ENCODE data around the gene ATP5ME. TPM values are rescaled to one million over a fixed set of nuclear protein-coding genes. Genes with fewer than 3 reads are reported as not detected.

ATP5ME gene
- total RNA-seq, 4 donors from 2014 or later: 24.7 to 172 (median 91.5) TPM

DNA sequence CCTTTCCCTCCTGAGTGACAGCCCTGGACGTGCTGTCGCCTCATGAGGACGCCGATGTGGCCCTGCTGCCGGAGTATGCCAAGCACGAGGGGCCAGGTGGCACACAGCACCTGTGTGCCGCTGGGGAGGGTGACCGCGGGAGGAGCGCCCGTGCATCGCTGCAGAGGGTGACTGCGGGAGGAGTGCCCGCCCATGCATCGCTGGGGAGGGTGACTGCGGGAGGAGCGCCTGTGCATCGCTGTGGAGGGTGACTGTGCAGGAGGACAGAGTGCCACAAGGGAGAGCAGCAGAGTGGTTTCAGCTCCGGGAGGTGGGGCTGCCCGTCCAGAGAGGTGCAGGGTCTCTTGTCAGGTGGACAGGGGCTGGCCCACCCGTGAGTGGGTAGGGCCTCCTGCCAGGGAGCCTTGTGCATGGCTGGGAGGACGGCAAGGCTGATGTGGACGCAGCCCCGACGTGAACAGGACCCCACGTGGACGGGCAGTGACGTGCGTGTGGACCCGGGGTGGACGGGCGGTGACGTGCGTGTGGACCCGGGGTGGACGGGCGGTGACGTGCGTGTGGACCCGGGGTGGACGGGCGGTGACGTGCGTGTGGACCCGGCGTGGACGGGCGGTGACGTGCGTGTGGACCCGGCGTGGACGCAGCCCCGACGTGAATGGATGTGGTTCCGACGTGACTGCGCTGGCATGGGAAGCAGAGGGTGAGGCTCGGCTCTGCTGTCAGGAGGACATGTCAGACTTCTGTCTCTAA is 46.2 kb upstream of the ATP5ME start:
- TF ChIP-seq, protein P1, sequence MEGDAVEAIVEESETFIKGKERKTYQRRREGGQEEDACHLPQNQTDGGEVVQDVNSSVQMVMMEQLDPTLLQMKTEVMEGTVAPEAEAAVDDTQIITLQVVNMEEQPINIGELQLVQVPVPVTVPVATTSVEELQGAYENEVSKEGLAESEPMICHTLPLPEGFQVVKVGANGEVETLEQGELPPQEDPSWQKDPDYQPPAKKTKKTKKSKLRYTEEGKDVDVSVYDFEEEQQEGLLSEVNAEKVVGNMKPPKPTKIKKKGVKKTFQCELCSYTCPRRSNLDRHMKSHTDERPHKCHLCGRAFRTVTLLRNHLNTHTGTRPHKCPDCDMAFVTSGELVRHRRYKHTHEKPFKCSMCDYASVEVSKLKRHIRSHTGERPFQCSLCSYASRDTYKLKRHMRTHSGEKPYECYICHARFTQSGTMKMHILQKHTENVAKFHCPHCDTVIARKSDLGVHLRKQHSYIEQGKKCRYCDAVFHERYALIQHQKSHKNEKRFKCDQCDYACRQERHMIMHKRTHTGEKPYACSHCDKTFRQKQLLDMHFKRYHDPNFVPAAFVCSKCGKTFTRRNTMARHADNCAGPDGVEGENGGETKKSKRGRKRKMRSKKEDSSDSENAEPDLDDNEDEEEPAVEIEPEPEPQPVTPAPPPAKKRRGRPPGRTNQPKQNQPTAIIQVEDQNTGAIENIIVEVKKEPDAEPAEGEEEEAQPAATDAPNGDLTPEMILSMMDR (IDR thresholded peaks at IDR 0.05 in 4 of 5, conservative IDR thresholded peaks at IDR 0.05 in 1 of 5): no peak
- TF ChIP-seq POLR2A (IDR thresholded peaks at IDR 0.05): no peak
- Histone ChIP-seq H3K27ac (no peak overlapping the region), H3K9me3 (no peaks in the 10 kb centered on the region), H3K36me3 (no peaks in the 10 kb centered on the region), H3K4me3 (no peak overlapping the region), H3K4me1 (no peaks in the 10 kb centered on the region), H3K27me3 (no peaks in the 10 kb centered on the region)
- no peak for DNase-seq
- intact Hi-C loops (cut with DNase I; ENCODE audit: low total_unique reads) (no loop called here), in situ Hi-C loops (cut with MboI; ENCODE audit: low sequenced_read_pairs in 4 of 4) (no loop called here)
- ATAC-seq: no peak

DNA sequence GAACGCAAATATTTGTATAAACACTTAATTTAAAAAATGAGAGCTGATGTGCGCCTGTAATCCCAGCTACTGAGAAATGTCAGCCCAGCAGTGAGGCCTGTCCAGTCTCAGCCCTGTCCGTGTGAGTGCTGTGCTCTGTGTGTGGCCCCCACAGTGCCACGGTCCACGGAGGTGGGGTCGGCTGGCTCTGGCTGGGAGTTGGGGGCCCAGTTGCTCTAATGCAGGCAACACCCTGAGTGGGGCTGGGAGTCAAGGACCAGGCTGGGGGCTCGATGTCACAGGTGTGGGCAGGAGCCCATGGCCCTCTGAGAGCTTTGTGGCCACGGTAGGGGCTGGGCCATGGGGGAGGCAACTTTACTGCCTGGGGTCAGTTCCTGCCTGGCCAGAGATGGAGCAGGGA is 44.4 kb upstream of the ATP5ME start:
- DNase-seq (no peak), ATAC-seq (no peak)
- intact Hi-C loops (cut with DNase I; ENCODE audit: low total_unique reads) (no loop called here), in situ Hi-C loops (cut with MboI; ENCODE audit: low sequenced_read_pairs in 4 of 4) (no loop called here)
- H3K27me3 ChIP-seq: no peaks in the 10 kb centered on the region
- H3K9me3 ChIP-seq: no peaks in the 10 kb centered on the region
- no peaks in the 10 kb centered on the region for H3K36me3 ChIP-seq
- TF ChIP-seq, protein P1 (IDR thresholded peaks at IDR 0.05 in 4 of 5, conservative IDR thresholded peaks at IDR 0.05 in 1 of 5): no peak
- no peak for TF ChIP-seq POLR2A (IDR thresholded peaks at IDR 0.05)
- H3K4me3 ChIP-seq: no peak overlapping the region
- no peak overlapping the region for H3K27ac ChIP-seq
- H3K4me1 ChIP-seq: no peaks in the 10 kb centered on the region

DNA sequence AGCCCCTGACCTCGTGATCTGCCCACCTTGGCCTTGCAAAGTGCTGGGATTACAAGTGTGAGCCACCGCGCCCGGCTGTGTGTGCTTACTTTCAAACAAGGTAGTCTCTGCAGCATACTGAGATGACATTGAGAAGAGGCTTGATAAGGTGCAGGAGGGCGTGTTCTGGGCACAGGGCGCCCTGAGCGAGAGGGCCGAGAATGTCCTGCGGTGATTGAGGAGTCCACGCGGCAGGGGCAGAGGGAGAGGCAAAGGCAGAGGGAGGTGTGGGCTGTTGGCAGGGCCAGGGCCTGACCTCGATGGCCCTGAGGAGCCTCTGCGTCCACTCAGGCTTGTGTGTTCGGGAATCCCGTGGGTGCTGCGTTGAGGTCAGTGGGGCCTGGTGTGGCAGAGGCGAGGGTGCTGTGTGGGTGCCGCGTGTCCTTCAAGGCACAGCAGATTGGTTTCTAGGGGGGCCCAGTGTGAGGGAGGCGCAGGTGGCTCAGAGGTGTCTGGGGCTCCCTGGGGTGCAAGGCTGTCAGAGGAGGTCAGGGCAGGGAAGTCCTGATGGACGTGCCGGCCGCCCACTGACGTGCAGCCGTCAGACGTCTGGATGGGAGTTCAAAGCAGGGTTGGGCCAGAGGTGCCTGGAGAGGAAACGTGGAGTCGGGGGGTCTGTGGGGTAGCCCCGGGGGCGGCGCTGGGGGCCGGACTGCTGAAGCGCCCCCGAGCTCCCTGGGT is 43.7 kb upstream of the ATP5ME start:
- Histone ChIP-seq H3K27me3 (no peaks in the 10 kb centered on the region), H3K36me3 (no peaks in the 10 kb centered on the region), H3K4me1 (no peaks in the 10 kb centered on the region), H3K9me3 (no peaks in the 10 kb centered on the region), H3K4me3 (no peak overlapping the region), H3K27ac (no peak overlapping the region)
- intact Hi-C loops (cut with DNase I; ENCODE audit: low total_unique reads): no loop called here
- ATAC-seq: no peak
- in situ Hi-C loops (cut with MboI; ENCODE audit: low sequenced_read_pairs in 4 of 4): no loop called here
- no peak for DNase-seq
- TF ChIP-seq, protein P1 (IDR thresholded peaks at IDR 0.05 in 4 of 5, conservative IDR thresholded peaks at IDR 0.05 in 1 of 5): no peak
- TF ChIP-seq POLR2A (IDR thresholded peaks at IDR 0.05): no peak

- H3K27me3 ChIP-seq: no peaks in the 10 kb centered on the region
- H3K4me1 ChIP-seq: peaks cover 3 to 6% of the 10 kb centered on the region in 2 donors
- no peak overlapping the region for H3K27ac ChIP-seq
- H3K9me3 ChIP-seq: no peaks in the 10 kb centered on the region
- H3K36me3 ChIP-seq: no peaks in the 10 kb centered on the region
- ATAC-seq (no peak), DNase-seq (no peak)
- in situ Hi-C loops (cut with MboI; ENCODE audit: low sequenced_read_pairs in 4 of 4) (no loop called here), intact Hi-C loops (cut with DNase I; ENCODE audit: low total_unique reads) (no loop called here)
- no peak overlapping the region for H3K4me3 ChIP-seq
- TF ChIP-seq, protein P1 (IDR thresholded peaks at IDR 0.05 in 4 of 5, conservative IDR thresholded peaks at IDR 0.05 in 1 of 5): no peak
- no peak for TF ChIP-seq POLR2A (IDR thresholded peaks at IDR 0.05)
Observed at GRCh38 chr4:714087-714486, 40.0 kb upstream of the ATP5ME start.

Data from gastrocnemius medialis (tissue), 4 donors.